Stimulated activated naive CD8-positive, alpha-beta T cell treated with anti-CD3 and anti-CD28 coated beads, Interleukin-15, Interleukin-2, amounts not matched to agents 100 U/mL and 50 U/mL, for 24 hours (primary cell): ENCODE results near the gene ZNF79.
"Not testable (repeated sequence)": the region's sequence is repeated elsewhere in the genome, so short reads cannot be mapped to it uniquely, and the experiment has no call there.

Source experiments
- ATAC-seq: fragments of 150-1000 bp; cut with Tn5 transposase; one replicate; pipeline ENCODE4 v1.10.0; 2021
- DNase-seq: peaks from one replicate; pipeline ENCODE4 v3.0.0; 2021

The ZNF79 gene

DNA sequence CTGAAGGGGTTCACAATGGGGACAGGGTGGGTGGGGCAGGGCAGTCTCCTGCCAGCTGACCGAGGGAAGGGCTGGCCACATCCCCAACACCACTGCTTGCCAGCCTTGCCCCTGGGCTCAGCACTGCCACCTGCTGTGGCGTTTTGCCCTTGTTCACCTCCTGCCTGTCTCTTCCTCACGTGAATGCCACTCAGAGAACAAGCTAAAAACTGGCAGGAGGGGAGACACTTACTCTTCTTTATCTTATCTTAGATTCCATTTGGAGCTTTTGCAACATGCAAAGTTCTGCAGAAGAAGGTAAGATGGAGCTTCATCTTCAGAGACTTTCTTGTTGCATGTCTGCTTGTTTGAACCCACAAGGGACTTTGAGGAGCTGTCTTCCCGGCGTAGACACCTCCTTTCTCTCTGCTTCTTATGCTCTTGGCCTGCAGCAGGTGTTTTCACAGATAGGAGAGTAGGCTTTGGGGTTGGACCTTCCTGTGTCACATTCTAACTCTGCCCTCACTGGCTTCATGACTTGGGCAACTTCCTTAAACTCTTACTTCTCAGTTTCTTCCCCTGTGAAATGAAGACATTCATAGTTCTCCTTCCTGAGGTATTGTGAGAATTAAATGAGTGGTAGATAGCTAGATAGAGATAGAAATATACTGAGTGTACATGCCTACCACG, 31.3 kb downstream of the ZNF79 start:
- no peak for ATAC-seq
- peak; percentile 54 for DNase-seq

DNA sequence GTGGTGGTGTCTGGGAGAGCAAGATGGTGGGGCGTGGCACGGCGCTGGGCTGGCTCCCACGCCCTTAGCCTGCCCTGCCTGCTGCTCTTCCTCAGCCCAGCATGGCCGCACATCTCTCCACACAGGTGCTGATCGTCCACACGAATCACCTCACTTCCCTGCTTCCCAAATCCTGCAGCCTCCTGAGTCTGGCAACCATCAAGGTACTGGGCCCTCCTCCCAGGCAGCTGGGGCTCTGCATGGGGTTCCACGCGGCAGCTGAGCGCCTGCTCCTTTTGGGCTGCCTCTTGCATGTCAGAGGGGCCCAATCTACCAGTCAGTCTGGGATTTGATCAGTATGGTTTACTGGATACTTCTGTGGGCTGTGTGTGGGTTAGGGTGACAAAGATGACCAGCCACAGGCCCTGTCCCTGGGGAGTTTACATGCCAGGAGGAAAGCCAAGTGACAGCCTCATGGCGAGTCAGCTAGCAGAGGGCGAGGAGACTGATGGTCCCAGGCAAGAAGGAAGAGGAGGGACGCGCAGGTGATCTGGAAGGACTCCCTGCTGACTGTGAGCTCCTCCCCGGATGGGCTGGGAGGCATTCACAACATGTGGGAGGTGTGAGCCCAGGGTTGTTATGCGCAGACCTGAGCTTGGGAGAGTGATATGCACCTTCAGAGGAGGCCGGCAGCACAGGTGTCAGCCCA, 33.2 kb downstream of the ZNF79 start:
- ATAC-seq, result no peak
- no peak for DNase-seq

DNA sequence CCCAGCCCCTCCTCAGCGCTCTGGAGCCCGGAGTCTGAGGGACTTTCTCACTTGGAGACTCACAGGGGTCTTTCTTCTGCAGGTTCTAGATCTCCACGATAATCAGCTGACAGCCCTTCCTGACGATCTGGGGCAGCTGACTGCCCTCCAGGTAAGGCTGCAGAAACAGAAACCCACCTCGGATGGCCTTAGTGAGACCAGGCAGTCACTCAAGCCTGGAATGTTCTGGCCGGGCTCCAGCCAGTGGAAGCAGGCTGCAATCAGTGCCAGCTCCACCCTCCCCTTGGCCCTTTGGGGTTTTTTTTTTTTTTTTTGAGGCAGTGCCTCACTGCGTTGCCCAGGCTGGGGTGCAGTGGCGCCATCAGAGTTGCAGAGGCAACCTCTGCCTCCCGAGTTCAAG, 34.7 kb downstream of the ZNF79 start:
- no peak for DNase-seq
- ATAC-seq, result no peak

DNA sequence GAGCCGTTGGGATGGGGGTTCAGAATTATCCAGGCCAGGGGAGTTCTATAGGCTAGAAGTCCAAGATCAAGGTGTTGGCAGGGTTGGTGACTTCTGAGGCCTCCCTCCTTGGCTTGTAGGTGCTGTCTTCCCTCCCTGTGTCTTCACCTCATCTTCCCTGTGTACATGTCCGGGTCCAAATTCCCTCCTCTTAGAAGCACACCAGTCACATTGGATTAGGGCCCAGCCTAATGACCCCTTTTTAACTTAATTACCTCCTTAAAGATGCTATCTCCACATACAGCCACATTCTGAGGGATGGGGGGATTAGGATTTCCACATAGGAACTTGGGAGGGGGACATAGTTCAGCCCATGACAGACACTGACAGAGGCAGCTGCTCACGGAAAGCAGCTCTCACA, 39.2 kb downstream of the ZNF79 start:
- DNase-seq, result no peak
- ATAC-seq, result no peak

DNA sequence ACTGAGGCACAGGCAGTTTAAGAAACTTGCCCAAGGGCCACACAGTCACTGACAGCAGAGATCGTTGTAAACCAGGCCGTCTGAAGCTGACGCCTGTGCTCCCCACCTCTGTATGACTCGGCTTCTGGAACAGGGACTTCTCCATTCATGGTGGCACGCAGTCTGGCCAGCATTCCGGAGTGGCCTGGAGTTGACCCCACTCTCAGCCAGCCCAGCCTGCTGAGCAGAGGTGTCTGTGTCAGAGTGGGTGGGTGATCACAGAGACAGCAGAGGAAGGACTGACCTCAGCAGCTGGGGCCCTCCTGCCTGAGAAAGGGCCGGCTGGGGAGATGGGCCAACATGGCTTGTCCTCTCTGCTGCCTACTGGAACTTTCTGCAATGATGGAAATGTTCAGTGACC, 39.7 kb downstream of the ZNF79 start:
- DNase-seq (no peak), ATAC-seq (no peak)

DNA sequence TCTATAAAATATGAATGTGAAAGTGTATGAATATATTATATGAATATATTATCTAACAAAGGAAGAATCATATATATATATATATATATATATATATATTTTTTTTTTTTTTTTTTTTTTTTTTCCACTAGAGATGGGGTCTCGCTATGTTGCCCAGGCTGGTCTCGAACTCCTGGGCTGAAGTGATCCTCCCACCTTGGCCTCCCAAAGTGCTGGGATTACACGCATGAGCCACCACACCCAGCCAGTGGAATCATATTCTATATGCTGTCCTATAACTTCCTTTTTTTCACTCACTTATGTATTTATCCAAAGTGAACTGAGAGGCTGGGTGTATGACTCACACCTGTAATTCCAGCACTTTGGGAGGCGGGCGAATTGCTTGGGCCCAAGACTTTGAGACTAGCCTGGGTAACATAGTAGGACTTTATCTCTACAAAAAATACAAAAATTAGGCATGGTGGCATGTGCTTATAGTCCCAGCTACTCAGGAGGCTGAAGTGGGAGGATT, 42.3 kb downstream of the ZNF79 start:
- DNase-seq, ATAC-seq: not testable (repeated sequence)

DNA sequence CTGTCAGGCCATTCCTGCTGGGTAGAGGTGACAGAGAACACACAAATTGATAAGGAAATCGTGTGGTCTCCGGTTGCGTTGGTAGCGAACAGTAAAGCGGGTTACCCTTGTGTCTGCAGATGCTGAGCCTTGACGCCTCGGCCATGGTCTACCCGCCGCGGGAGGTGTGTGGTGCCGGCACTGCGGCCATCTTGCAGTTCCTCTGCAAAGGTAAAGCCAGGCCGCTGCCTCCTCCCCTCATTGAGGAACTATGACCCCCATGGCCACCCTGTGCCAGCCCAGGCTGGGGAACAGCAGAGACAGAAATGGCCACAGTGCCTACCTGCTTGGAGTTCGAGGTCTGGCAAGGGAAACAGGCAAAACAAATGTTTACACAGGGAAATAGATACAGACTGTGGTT, 43.4 kb downstream of the ZNF79 start:
- DNase-seq (no peak), ATAC-seq (no peak)

DNA sequence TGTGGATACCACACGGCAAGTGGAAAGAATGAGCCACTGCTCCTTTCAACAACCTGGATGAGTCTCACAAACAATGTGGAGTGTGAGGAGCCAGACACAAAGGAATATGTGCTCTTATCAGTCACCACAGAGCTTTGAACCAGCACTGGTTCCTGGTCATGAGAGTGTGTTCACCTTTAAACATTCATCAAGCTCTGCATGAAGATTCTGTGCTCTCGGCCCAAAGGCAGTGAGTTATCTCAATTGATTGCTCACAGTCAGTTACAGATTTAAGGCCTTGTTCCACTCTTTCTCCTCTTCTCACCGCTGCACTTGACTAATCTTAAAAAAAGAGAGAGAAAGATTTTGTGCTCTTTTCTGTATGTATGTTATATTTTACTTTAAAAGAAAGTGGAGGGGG, 46.5 kb downstream of the ZNF79 start:
- DNase-seq (no peak), ATAC-seq (no peak)

DNA sequence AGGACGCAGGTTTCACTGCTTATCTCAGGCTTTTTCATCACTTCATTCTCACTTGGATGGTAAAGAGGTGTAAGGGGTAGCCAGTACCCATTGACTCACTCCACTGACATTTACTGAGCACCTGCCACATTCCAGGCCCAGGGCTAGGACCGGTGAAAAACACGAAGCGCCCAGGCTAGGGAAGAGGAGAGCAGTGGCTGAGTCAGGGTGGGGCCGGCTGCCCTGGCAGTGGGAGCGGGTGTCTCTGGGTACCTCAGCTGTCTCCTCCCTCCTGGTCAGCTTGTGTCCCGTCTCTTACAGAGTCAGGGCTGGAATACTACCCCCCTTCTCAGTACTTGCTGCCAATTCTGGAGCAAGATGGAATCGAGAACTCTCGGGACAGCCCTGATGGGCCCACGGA, 49.3 kb downstream of the ZNF79 start:
- DNase-seq (no peak), ATAC-seq (no peak)

DNA sequence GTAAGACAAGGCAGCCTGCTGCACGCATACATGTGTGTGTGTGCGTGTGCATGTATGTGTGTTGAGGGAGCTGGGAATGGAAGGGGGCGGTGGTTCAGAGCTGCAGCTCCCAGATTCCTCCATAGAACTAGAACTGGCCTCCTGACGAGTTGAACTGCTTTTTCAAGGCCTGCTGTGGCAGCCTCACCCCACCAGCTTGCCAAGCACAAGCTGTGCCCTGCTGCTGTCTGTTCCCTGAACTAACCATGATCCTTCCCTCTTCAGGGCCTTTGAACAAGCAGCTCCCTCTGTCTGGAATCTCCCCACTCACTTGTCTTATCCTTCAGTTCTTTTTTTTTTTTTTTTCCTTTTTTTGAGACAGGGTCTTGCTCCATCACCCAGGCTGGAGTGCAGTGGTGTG, 49.8 kb downstream of the ZNF79 start:
- DNase-seq (no peak), ATAC-seq (no peak)

DNA sequence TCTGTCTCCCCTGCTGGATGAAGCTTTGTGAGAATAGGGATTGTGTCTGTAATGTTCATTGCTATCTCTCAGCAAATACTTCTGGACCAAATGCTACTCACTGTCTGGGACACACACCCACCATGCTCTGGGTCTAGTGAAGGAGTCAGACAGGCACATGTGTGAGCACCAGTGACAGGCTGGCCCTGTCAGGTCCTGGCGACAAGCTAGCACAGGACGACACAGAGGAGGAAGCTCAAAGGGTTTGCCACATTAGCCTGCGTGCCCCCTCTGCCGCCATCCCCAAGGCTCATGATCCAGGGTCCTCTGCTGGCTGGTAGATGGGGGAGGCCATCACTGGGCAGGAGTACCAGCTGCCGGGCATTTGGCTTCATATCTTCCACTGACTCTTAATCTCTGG, 50.4 kb downstream of the ZNF79 start:
- no peak for ATAC-seq
- no peak for DNase-seq

DNA sequence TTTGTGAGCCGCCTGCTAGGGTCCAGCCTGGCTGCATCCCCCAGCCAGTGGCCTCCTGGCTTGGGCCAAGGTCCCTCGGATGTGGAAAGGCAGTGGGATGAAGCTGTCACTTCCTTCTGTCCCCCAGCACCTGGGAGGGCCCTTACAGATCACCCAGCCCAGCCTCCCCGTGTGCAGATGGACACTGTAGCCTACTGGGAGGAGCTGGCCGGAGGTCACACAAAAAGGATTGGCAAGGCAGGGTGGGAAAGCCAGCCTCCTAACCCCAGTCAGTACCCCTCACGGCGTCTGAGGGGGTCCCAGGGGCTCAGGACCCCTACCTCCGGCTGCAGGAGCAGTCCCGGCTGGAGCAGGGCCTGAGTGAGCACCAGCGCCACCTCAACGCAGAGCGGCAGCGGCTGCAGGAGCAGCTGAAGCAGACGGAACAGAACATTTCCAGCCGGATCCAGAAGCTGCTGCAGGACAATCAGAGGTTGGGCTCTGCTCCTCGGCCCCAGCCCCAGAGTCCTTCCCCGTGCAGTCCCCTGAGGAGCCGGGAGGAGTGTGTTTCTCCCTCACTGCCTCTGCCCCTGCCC, 55.4 kb downstream of the ZNF79 start:
- no peak for DNase-seq
- ATAC-seq, result no peak

DNA sequence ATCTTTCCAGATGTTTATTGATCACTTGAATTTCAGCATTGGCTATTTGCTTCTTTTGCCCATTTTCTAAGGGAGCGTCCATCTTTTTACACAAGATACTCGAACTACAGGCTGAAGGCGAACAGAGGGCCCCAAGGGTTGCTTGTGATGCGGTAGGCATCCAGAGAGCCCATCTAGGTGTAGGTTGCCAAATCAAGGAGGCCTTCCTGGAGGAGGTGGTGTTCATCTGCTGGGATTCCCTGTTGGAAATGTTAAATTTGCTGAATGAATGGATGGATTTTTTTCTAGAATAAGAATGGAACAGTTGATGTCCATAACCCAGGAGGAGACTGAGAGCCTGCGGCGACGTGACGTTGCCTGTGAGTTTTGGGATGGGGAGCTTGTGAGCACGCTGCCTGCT, 58.5 kb downstream of the ZNF79 start:
- ATAC-seq, result no peak
- DNase-seq, result no peak

DNA sequence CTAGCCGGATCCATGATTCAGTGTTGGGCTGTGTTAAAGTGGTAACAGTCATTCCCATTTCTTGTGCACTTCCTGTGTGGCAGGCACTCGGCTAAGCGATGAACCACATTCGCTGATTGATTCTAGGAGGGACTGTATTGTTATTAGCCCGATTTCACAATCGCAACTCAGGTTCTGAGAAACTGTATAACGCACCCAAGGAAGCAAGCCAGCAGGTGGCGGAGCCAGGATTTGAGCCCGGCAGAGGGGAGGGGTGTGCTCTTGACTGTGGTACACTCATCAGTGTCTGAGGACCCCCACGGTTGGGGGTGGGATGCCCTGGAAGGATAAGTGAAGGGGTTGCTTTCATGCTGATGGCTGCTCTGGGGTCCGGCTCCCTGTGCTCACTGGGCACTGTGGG, 61.8 kb downstream of the ZNF79 start:
- ATAC-seq, result no peak
- DNase-seq, result no peak

DNA sequence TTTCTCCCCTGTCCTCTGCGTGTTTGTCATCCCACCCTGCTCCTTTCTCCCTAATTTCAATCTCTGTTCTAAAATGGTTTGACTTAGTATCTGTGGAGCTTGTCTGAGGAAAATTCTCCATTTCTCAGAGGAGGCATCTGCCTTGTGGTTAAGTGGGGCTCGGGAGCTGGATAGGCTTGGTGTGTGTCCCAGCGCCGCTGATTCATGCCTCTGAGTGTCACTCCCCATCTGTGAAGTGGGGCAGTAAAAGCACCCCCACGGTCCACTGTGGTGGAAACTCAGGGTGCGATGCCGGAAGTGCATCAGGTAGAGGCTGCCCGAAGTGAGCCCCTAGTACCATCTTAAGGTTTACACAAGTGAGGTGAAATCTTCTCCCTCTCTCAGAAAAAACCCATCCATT, 64.8 kb downstream of the ZNF79 start:
- DNase-seq (no peak), ATAC-seq (no peak)

DNA sequence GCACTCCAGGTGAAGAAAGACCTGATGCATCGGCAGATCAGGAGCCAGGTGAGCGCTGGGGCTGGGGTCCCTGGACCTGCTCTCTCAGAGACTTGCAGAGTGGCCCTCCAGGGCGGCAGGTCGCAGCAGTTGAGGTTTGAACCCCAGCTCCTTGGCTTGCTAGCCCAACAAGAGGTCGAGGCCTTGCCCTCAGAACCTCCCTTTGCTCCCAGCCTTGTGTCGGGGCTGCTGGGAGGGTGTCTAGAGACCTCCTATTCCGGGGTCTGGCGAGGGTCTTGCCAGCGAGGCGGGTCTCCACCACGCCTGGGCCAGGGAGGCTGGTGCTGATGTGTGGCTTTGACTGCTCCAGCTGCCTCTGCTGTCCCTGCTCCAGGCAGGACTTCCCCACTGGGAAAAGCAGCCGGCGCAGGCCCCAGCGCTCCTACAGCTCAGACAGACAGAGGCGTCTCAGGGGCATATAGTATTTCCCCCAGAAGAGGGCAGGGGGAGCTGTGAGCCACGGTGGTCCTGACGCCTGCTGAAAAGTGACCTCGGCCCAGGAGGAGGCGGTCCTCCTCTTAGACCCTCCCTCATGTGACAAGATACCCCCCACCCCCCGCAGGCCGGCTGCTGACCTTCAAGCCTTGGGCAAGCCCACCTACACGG, 65.4 kb downstream of the ZNF79 start:
- no peak for ATAC-seq
- no peak for DNase-seq

DNA sequence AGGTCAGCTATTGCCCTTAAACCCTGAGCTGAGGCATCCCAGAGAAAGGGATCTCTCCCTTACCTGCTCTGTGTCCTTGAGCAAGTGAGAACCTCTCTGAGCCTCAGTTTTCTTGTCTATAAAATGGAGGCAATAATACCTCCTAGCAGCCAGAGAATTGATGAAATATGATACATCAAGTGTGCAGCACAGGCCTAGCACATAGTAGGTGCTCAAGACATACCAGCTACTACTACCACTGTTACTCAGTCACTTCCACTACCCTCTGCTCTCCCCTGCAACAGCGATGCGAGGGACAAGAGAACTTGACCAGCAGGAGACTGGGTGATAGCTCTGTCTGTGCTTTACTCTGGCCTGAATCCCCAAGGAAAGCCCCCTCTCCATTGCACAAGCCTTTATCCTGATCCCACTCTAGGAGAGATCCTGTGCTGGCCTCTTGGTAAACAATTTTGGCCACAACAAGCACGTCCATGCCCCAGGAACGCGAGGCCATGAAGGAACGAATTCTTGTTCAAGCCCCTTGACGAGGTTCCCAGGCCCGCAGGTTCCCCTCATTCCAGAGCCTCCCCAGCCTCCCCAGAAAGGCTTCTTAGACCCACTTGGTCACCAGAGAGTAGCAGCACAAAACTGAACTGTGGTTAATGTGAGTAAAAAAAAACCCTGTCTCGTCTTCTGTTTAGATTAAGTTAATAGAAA, 66.5 kb downstream of the ZNF79 start:
- ATAC-seq, result no peak
- no peak for DNase-seq

DNA sequence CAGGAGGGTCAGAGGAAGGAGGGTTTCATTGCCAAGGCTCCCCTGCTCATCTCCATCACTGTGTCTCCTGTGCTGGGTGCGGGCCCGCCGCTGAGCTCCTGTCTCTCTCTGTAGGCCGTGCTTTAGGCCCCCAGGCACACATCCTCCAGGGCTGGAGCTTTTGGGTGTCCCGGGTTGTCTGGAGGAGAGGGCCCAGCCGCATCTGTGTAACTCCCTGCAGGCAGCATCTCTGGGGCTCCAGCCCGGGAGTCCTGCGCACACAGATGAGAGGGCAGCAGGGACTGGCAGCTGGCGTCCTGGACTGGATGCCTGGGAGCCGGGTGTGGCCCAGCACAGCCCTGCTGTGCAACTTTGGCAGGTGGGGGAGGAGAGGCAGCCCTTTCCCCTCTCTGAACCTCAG, 67.3 kb downstream of the ZNF79 start:
- no peak for ATAC-seq
- no peak for DNase-seq

DNA sequence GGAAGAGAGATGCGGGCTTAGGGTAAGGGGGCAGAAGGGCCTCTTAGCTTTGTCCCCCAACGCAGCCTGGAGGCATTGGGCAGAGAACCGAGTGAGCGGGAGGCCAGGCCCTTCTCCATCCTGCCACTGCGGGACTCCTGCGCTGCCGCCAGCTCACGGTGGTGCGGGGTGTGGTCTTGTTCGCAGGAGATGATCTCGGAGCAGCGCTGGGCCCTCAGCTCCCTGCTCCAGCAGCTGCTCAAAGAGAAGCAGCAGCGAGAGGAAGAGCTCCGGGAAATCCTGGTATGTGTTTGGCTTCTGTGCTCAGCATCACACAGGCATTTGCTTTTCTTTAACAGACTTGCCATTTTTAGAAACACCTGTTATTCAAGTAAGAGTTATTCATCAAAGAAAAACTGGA, 68.4 kb downstream of the ZNF79 start:
- no peak for DNase-seq

DNA sequence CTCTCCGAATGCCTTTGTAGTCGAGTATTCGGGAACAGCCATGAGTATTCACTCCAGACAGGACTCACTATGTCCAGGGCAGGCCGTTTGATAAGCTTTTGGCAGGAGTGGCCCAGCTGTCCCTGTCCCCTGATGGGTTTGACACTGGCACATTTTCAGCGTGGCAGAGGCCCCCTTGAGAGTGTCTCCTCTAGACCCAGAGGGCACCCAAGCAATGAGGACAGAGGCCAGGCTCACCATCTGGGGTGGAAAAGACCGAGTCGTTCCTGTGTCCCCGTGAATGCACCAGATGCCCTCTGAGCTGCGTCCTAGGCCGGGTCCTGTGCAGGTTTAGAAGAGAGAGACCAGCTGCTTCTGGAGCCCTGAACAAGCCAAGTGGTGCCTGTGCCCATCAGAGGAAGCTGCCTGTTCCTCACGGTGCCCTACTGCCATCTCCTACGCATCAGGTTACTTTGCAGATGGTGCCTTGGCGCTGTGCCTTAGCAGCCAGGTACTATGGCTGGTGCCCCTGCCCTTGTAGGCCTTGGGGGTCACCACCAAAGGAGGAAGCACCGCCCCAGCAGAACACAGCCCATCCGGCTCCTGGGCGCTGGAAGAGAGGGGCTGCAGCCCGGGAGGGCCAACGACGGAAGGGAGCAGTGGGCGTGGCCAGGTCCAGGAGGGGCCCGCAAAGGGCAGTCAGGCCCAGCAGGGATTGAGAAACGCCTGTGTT, 69.6 kb downstream of the ZNF79 start:
- no peak for ATAC-seq
- no peak for DNase-seq

More for the DNA sequence above, 68.4 kb downstream of the ZNF79 start:
- ATAC-seq, result no peak

DNA sequence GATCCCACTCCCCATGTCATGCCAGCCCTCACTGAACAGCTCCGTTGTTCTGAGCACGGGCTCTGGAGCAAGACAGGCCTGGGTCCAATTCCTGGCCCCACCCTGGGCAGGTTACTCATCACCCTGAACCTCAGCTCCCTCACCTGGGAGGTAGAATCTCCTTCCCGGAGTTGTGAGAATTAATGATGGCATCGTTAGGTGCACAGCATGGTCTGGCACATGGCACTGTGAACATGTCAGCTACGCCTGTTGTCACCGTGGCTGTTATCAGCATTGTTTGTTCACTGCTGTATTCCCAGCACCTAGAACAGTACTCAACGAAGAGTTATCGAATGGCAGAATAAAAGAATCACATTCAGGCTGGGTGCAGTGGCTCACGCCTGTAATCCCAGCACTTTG, 70.1 kb downstream of the ZNF79 start:
- ATAC-seq (no peak), DNase-seq (no peak)
